Adrenal gland (tissue), 12 donors: ENCODE data around the gene VSTM2L. TPM values are rescaled to one million over a fixed set of nuclear protein-coding genes. Genes with fewer than 3 reads are reported as not detected.

Experiments used
- DNase-seq, 7 donors: peaks; one replicate each; pipeline ENCODE4 v3.0.0-alpha.2; 2019 to 2020
- H3K27ac ChIP-seq, 5 donors: fragments of 200-600 bp; sonication (generic) in 4 of 5; 1 replicate in 3 of 5; 2 replicates in 2 of 5; pipeline versions ENCODE4 v1.5.1 to v1.8.0; 2016 to 2020; ENCODE audit warnings: mild to moderate bottlenecking in 1 of 5
- H3K27me3 ChIP-seq: fragments of 200-600 bp; 2 replicates; pipeline ENCODE4 v1.8.0; 2021
- H3K36me3 ChIP-seq, 2 donors: fragments of 200-600 bp; replicated peaks in 1 of 2; 1 replicate in 1 of 2; 2 replicates in 1 of 2; pipeline versions ENCODE4 v1.5.1 to v1.8.0; 2018 to 2022
- H3K4me1 ChIP-seq, 2 donors: fragments of 200-600 bp; replicated peaks in 1 of 2; 1 replicate in 1 of 2; 2 replicates in 1 of 2; pipeline versions ENCODE4 v1.5.1 to v1.8.0; 2018 to 2021
- H3K4me3 ChIP-seq, 4 donors: fragments of 200-600 bp; sonication (generic) in 3 of 4; one replicate each; pipeline ENCODE4 v1.5.1; 2016 to 2018
- H3K9me3 ChIP-seq, 3 donors: fragments of 200-600 bp; sonication (generic) in 1 of 3; replicated peaks in 1 of 3; 1 replicate in 2 of 3; 2 replicates in 1 of 3; pipeline versions ENCODE4 v1.5.1 to v1.8.0; 2016 to 2021
- CTCF ChIP-seq, 6 experiments: fragments of 450-650 bp in 4 of 6; fragments of 200-600 bp in 2 of 6; sonication (generic) in 1 of 6; IDR thresholded peaks; 1 replicate in 5 of 6; 2 replicates in 1 of 6; pipeline versions ENCODE4 v1.5.1 to v1.8.0; 2016 to 2021; ENCODE audit warnings: antibody characterized with exemption in 6 of 6, mild to moderate bottlenecking in 2 of 6, moderate library complexity in 1 of 6
- POLR2A ChIP-seq, 2 donors: fragments of 450-650 bp; IDR thresholded peaks; one replicate each; pipeline ENCODE4 v1.6.1; 2017; ENCODE audit warnings: antibody characterized with exemption in 2 of 2, mild to moderate bottlenecking in 2 of 2, moderate library complexity in 1 of 2
- WGBS, 4 donors: extraction: QIAGEN DNeasy Blood & Tissue Kit in 2 of 4; methylation state at CpG; one replicate each; pipeline versions ENCODE4 v1.1.5 to v1.1.7; 2013 to 2017; 5-methylcytosine and 5-hydroxymethylcytosine counted together
- intact Hi-C, 2 donors: fragments of 100-400 bp; cut with DNase I; formaldehyde crosslinking; loops; one replicate each; pipeline versions ENCODE4 v1.14.1 to v1.15.0; 2022 to 2023
- polyA plus RNA-seq, 3 donors: library from polyadenylated mRNA; stranded (reverse); fragments of 200-250 nt in 2 of 3; fragments of 350-450 nt in 1 of 3; fragmentation: Illumina TruSeq in 1 of 3; extraction: RNeasy Lipid Tissue Mini Kit (QIAGEN cat#74804) in 1 of 3; gene quantifications; one replicate each; pipeline ENCODE4 v1.2.3, GENCODE V29; 2013 to 2014
- total RNA-seq, 9 donors: library from RNA; depleted of rRNA in 4 of 9; stranded (reverse); fragments of >200 nt in 4 of 9; fragments of 120-200 nt in 1 of 9; fragmentation: NEBNext Ultra II Directional in 1 of 9; extraction: Animal tissue kit (Norgen Biotek cat#: 25700) in 1 of 9; gene quantifications; one replicate each; pipeline versions ENCODE4 v1.1.0 to v1.2.4, GENCODE V29; 2013 to 2023
- donor health status: healthy with polysubstance abuse.
- donor health status: Bipolar disorder and iron deficiency.
- donor health status: DM: yes; HTN: yes; CAD: no.
- donor health status: DM: no; HTN: no; CAD: no.
- donor health status: DM: no; HTN: no; CAD: no.
- donor health status: DM: yes; HTN: yes; CAD: no.

Gene VSTM2L
- total and polyA plus RNA-seq, 12 donors, result 0.36 to 21.8 (median 7.4) TPM

GRCh38 chr20:37871751-37872150 lies 31.2 kb upstream of the VSTM2L start:
- H3K4me3 ChIP-seq, result no peak overlapping the region
- WGBS, 4 donors, result 91 to 99% (median 95%) methylated on average over 12 to 13 of the region's 13 CpGs
- H3K4me1 ChIP-seq, result no peaks in the 10 kb centered on the region
- H3K27me3 ChIP-seq, result no peaks in the 10 kb centered on the region
- H3K36me3 ChIP-seq, result peaks cover 0 to 13% of the 10 kb centered on the region in 2 donors
- H3K9me3 ChIP-seq, result no peaks in the 10 kb centered on the region
- no peak overlapping the region for H3K27ac ChIP-seq
- intact Hi-C loops, result no loop called here
- TF ChIP-seq CTCF (IDR thresholded peaks at IDR 0.05), result no peak
- TF ChIP-seq POLR2A (IDR thresholded peaks at IDR 0.05), result no peak
- DNase-seq, result no peak

- 87 to 95% (median 90%) methylated on average over 5 to 9 of the region's 9 CpGs for WGBS, 4 donors
- TF ChIP-seq POLR2A (IDR thresholded peaks at IDR 0.05), result no peak
- TF ChIP-seq CTCF (IDR thresholded peaks at IDR 0.05), result no peak
Measured at GRCh38 chr20:37872161-37872560, 30.8 kb upstream of the VSTM2L start.

GRCh38 chr20:37873884-37874283 lies 29.0 kb upstream of the VSTM2L start:
- Histone ChIP-seq H3K4me1 (no peaks in the 10 kb centered on the region), H3K27ac (no peak overlapping the region), H3K27me3 (no peaks in the 10 kb centered on the region), H3K36me3 (peaks cover 0 to 13% of the 10 kb centered on the region in 2 donors), H3K4me3 (no peak overlapping the region), H3K9me3 (no peaks in the 10 kb centered on the region)
- no peak for DNase-seq
- TF ChIP-seq CTCF (IDR thresholded peaks at IDR 0.05), result no peak
- TF ChIP-seq POLR2A (IDR thresholded peaks at IDR 0.05), result no peak
- intact Hi-C loops, result no loop called here
- WGBS, 4 donors, result 94 to 98% (median 96%) methylated on average over 8 to 11 of the region's 11 CpGs

More at GRCh38 chr20:37872161-37872560, 30.8 kb upstream of the VSTM2L start:
- Histone ChIP-seq H3K4me3 (no peak overlapping the region), H3K4me1 (no peaks in the 10 kb centered on the region), H3K27me3 (no peaks in the 10 kb centered on the region), H3K9me3 (no peaks in the 10 kb centered on the region), H3K27ac (no peak overlapping the region), H3K36me3 (peaks cover 0 to 13% of the 10 kb centered on the region in 2 donors)
- intact Hi-C loops, result no loop called here
- no peak for DNase-seq

GRCh38 chr20:37875460-37876175 lies 27.3 kb upstream of the VSTM2L start:
- H3K4me1 ChIP-seq, result no peaks in the 10 kb centered on the region
- DNase-seq, result no peak
- intact Hi-C loops, result no loop called here
- TF ChIP-seq CTCF (IDR thresholded peaks at IDR 0.05) (no peak), POLR2A (IDR thresholded peaks at IDR 0.05) (no peak)
- no peaks in the 10 kb centered on the region for H3K9me3 ChIP-seq
- 87 to 94% (median 90%) methylated on average over 24 of the region's 24 CpGs for WGBS, 4 donors
- no peak overlapping the region for H3K4me3 ChIP-seq
- H3K27ac ChIP-seq, result no peak overlapping the region
- H3K27me3 ChIP-seq, result no peaks in the 10 kb centered on the region
- peaks cover 0 to 13% of the 10 kb centered on the region in 2 donors for H3K36me3 ChIP-seq
